GM12878 (cell line): Measurements from ENCODE around the gene LMOD3. TPM values are rescaled to one million over a fixed set of nuclear protein-coding genes. Genes with fewer than 3 reads are reported as not detected.

Experiments used
- ATAC-seq: fragments of 200-7000 bp; cut with Tn5 transposase; 3 replicates; pipeline ENCODE4 v1.9.1; 2020; ENCODE audit warnings: mild to moderate bottlenecking, moderate library complexity
- BruUV-seq: library from RNA; stranded (reverse); fragments of 400-500 nt; replicated peaks from 2 replicates; lab custom pipeline; 2021; lab: Mats Ljungman, UMichigan
- CTCF ChIA-PET: fragments of 300-600 bp; sonication (Branson Sonifier 250); formaldehyde crosslinking; extraction: SDS; loops from one replicate; lab custom pipeline; 2021; ENCODE audit warnings: inconsistent platforms; lab: Yijun Ruan, JAX
- POLR2A ChIA-PET: fragments of 350-600 bp; formaldehyde crosslinking; extraction: SDS; loops from one replicate; lab custom pipeline; 2021; ENCODE audit warnings: inconsistent platforms; lab: Charles Lee
- RAD21 ChIA-PET: fragments of 300-600 bp; sonication (Branson Sonifier 250); formaldehyde crosslinking; loops from one replicate; lab custom pipeline; 2023; ENCODE audit warnings: antibody characterized with exemption; ENCODE audit not compliant: unreplicated experiment; lab: Charles Lee
- SMC1A ChIA-PET: fragments of 300-600 bp; sonication (Branson Sonifier 250); formaldehyde crosslinking; loops from one replicate; lab custom pipeline; 2023; ENCODE audit not compliant: unreplicated experiment, uncharacterized antibody; lab: Charles Lee
- DNase-seq: peaks from one replicate; pipeline ENCODE4 v3.0.0-alpha.2; 2011; ENCODE audit warnings: low read depth, low spot score
- FAIRE-seq: peaks from 3 replicates; lab custom pipeline; 2011; peaks lifted over from hg19 to GRCh38; lab: Jason Lieb, UNC
- H2AFZ ChIP-seq: 2 replicates; pipeline ENCODE4 v1.6.0; 2011; ENCODE audit warnings: low read depth, low read length, control low read depth; ENCODE audit not compliant: control insufficient read depth
- H3K27ac ChIP-seq: 2 replicates; pipeline ENCODE4 v1.5.1; 2011; ENCODE audit warnings: control low read depth; ENCODE audit not compliant: control insufficient read depth, insufficient read depth
- H3K27me3 ChIP-seq, 2 experiments: replicated peaks in 1 of 2; 2 replicates each; pipeline versions ENCODE4 v1.6.0 to v1.6.1; 2011; ENCODE audit warnings: low read length in 1 of 2; ENCODE audit not compliant: control insufficient read depth in 2 of 2, insufficient read depth in 2 of 2
- H3K36me3 ChIP-seq, 2 experiments: 2 replicates each; pipeline ENCODE4 v1.5.1; 2011; ENCODE audit warnings: low read length in 1 of 2; ENCODE audit not compliant: control insufficient read depth in 2 of 2, insufficient read depth in 2 of 2
- H3K4me1 ChIP-seq: 2 replicates; pipeline ENCODE4 v1.6.1; 2011; ENCODE audit warnings: mild to moderate bottlenecking, low read length, moderate library complexity, mixed read lengths; ENCODE audit not compliant: control insufficient read depth, insufficient read depth
- H3K4me2 ChIP-seq: 2 replicates; pipeline ENCODE4 v1.6.0; 2011; ENCODE audit warnings: control low read depth; ENCODE audit not compliant: control insufficient read depth, insufficient read depth
- H3K4me3 ChIP-seq: fragments of 200-600 bp; sonication (generic); 2 replicates; pipeline ENCODE4 v1.5.1; 2016
- H3K79me2 ChIP-seq: 2 replicates; pipeline ENCODE4 v1.6.0; 2011; ENCODE audit warnings: low read length; ENCODE audit not compliant: control insufficient read depth, insufficient read depth
- H3K9ac ChIP-seq: 2 replicates; pipeline ENCODE4 v1.8.0; 2011; ENCODE audit warnings: low read length, control low read depth, mixed read lengths; ENCODE audit not compliant: control insufficient read depth, insufficient read depth
- H3K9me3 ChIP-seq: replicated peaks from 3 replicates; pipeline ENCODE4 v1.5.1; 2011; ENCODE audit warnings: mild to moderate bottlenecking, low read length; ENCODE audit not compliant: control insufficient read depth, insufficient read depth
- H4K20me1 ChIP-seq: 2 replicates; pipeline ENCODE4 v1.6.0; 2011; ENCODE audit not compliant: control insufficient read depth, insufficient read depth
- BHLHE40 ChIP-seq, 2 experiments: fragments of 450-650 bp in 1 of 2; IDR thresholded peaks; 2 replicates each; pipeline ENCODE4 v1.6.1; 2011 to 2017; ENCODE audit warnings: low read depth in 2 of 2, borderline replicate concordance in 1 of 2, improper control_type of control experiment in 1 of 2, low read length in 1 of 2, mild to moderate bottlenecking in 1 of 2
- E2F4 ChIP-seq: IDR thresholded peaks from 2 replicates; pipeline ENCODE4 v1.6.1; 2012; ENCODE audit warnings: low read depth, low read length, improper control_type of control experiment
- FOXK2 ChIP-seq: fragments of 450-650 bp; IDR thresholded peaks from 2 replicates; pipeline ENCODE4 v1.6.1; 2017; ENCODE audit warnings: mild to moderate bottlenecking, moderate library complexity
- HDAC6 ChIP-seq: fragments of 200-600 bp; sonication (generic); IDR thresholded peaks from one replicate; pipeline ENCODE4 v1.8.0; 2017; ENCODE audit warnings: antibody characterized with exemption; ENCODE audit not compliant: unreplicated experiment
- IKZF2 ChIP-seq, 2 experiments: fragments of 450-650 bp; IDR thresholded peaks; 2 replicates each; pipeline ENCODE4 v1.6.1; 2017; ENCODE audit warnings: mild to moderate bottlenecking in 2 of 2, moderate library complexity in 2 of 2
- JUNB ChIP-seq: IDR thresholded peaks from 2 replicates; pipeline ENCODE4 v1.6.1; 2016; ENCODE audit warnings: antibody characterized with exemption, mild to moderate bottlenecking
- RAD51 ChIP-seq: fragments of 450-650 bp; IDR thresholded peaks from 2 replicates; pipeline ENCODE4 v1.6.1; 2016; ENCODE audit warnings: moderate library complexity, mild to moderate bottlenecking, inconsistent platforms
- RB1 ChIP-seq: fragments of 450-650 bp; formaldehyde crosslinking; IDR thresholded peaks from 2 replicates; pipeline ENCODE4 v1.6.1; 2017; ENCODE audit warnings: mild to moderate bottlenecking, borderline replicate concordance
- RBBP5 ChIP-seq: fragments of 200-600 bp; sonication (generic); conservative IDR thresholded peaks from 2 replicates; pipeline ENCODE4 v1.6.1; 2016
- REST ChIP-seq: IDR thresholded peaks from 2 replicates; pipeline ENCODE4 v1.6.1; 2012; ENCODE audit warnings: mild to moderate bottlenecking, low read depth, low read length
- WRNIP1 ChIP-seq: IDR thresholded peaks from 2 replicates; pipeline ENCODE4 v1.6.1; 2011; ENCODE audit warnings: low read depth, low read length, improper control_type of control experiment, borderline replicate concordance
- ZNF384 ChIP-seq: IDR thresholded peaks from 2 replicates; pipeline ENCODE4 v1.6.1; 2012; ENCODE audit warnings: low read depth, mild to moderate bottlenecking, low read length, improper control_type of control experiment, borderline replicate concordance
- ZNF622 ChIP-seq: fragments of 450-650 bp; IDR thresholded peaks from 2 replicates; pipeline ENCODE4 v1.6.1; 2017; ENCODE audit warnings: mild to moderate bottlenecking, inconsistent platforms
- WGBS: methylation state at CpG from one replicate; pipeline ENCODE4 v1.1.6; 2016; ENCODE audit warnings: low lambda C conversion rate; ENCODE audit not compliant: insufficient replicate concordance, insufficient coverage; ENCODE audit errors: missing lambda C conversion rate; 5-methylcytosine and 5-hydroxymethylcytosine counted together
- in situ Hi-C: fragments of 300-500 bp; cut with MboI; formaldehyde crosslinking; loops from 9 replicates; pipeline ENCODE4 v1.14.3; 2018; ENCODE audit warnings: mixed read lengths
- intact Hi-C: fragments of 100-400 bp; cut with micrococcal nuclease; formaldehyde crosslinking; loops from one replicate; pipeline ENCODE4 v1.14.2; 2022; ENCODE audit not compliant: unreplicated experiment
- polyA plus RNA-seq, 11 experiments: library from polyadenylated mRNA; depleted of rRNA in 4 of 11; unstranded in 6 of 11; stranded (reverse) in 5 of 11; fragments of >200 nt; fragmentation: Nextera tagmentation in 4 of 11; fragmentation: Illumina TruSeq in 1 of 11; extraction: Ambion mirVana in 4 of 11; extraction: Trizol in 1 of 11; gene quantifications; 1 replicate in 1 of 11; 2 replicates in 10 of 11; pipeline versions ENCODE4 v1.2.1 to v1.2.3, GENCODE V29; 2011 to 2016; ENCODE audit warnings: inconsistent platforms in 2 of 11, missing spikeins in 2 of 11, low read depth in 1 of 11
- total RNA-seq, 4 experiments: library from RNA; depleted of rRNA in 3 of 4; stranded (reverse); fragments of >200 nt in 3 of 4; fragmentation: Illumina TruSeq in 1 of 4; extraction: Trizol in 1 of 4; gene quantifications; 2 replicates each; pipeline versions ENCODE4 v1.2.1 to v1.2.3, GENCODE V29; 2013 to 2021
- TF ChIP-seq, protein P1 (sequence below): IDR thresholded peaks from 2 replicates; pipeline ENCODE4 v1.6.1; 2011; ENCODE audit warnings: borderline replicate concordance, low read depth, mild to moderate bottlenecking, moderate library complexity, low read length; ENCODE audit not compliant: insufficient read depth, poor library complexity, severe bottlenecking
- TF ChIP-seq, protein P2 (sequence below): fragments of 450-650 bp; IDR thresholded peaks from 2 replicates; pipeline ENCODE4 v1.6.1; 2017; ENCODE audit warnings: antibody characterized with exemption, mild to moderate bottlenecking, moderate library complexity

LMOD3 gene
- total and polyA plus RNA-seq, 10 of the 15 experiments (the other 5 are each of a cell fraction or from before 2014, with no cell fraction given), result 0.04 to 0.20 (median 0.09) TPM; not detected in 1

DNA sequence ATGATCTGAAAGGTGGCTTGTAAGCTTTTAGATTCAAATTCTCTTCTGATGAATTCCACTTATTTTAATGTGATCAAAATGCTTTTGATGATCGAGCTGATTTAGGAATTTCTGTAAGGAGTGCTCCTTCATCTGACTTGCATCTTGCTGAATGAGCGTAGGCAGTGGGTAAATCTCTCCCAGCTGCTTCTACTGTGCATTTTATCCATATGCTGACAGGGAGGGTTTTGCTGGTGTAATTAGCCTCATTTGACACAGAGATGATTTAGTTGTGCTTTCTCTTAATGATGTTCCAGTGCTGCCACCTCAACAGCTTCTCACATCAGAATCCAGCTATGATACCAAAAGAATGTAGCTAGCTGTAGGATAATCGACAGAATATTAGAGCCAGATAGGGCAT lies 3.8 kb upstream of the LMOD3 start:
- Histone ChIP-seq H2AFZ (no peak overlapping the region), H3K36me3 (no peaks in the 10 kb centered on the region), H3K4me2 (no peak overlapping the region), H3K4me3 (no peak overlapping the region), H3K27me3 (peaks cover 0 to 1% of the 10 kb centered on the region in 2 experiments; a peak in 1 of 4 replicates), H3K9ac (no peak overlapping the region), H3K4me1 (no peaks in the 10 kb centered on the region), H3K27ac (no peak overlapping the region), H3K79me2 (no peaks in the 10 kb centered on the region), H3K9me3 (no peaks in the 10 kb centered on the region), H4K20me1 (no peaks in the 10 kb centered on the region)
- intact Hi-C loops, result loop anchor here (10.0 kb wide), 1 partner anchor 819 kb away; no protein-coding TSS in a partner anchor
- ChIA-PET POLR2A (interaction anchor here (0.5 to 1.2 kb wide), 2 partner anchors 12 to 29 kb away, joined by 3 read pairs; no protein-coding TSS in a partner anchor), RAD21 (interaction anchor here (1.0 to 1.7 kb wide), 4 partner anchors 32 to 284 kb away, joined by 3 to 5 read pairs (median 4); no protein-coding TSS in a partner anchor), CTCF (interaction anchor here (1.0 to 2.5 kb wide), 6 partner anchors 36 to 315 kb away, joined by 3 to 16 read pairs (median 4); no protein-coding TSS in a partner anchor), SMC1A (interaction anchor here (0.9 to 3.2 kb wide), 4 partner anchors 9 to 180 kb away, joined by 3 to 14 read pairs (median 4); no protein-coding TSS in a partner anchor)
- ATAC-seq (no peak), DNase-seq (no peak), FAIRE-seq (no peak)
- no TSS peak for BruUV-seq
- 28% methylated on average over 3 of the region's 3 CpGs for WGBS
- in situ Hi-C loops, result loop anchor here (10.0 kb wide), 1 partner anchor 549 kb away; no protein-coding TSS in a partner anchor
- TF ChIP-seq ZNF622 (no peak), ZNF384 (no peak), IKZF2 (IDR thresholded peaks at IDR 0.05) (no peak), JUNB (no peak), E2F4 (no peak), REST (no peak), WRNIP1 (no peak), RBBP5 (no peak), HDAC6 (no peak), RB1 (no peak), FOXK2 (no peak), BHLHE40 (IDR thresholded peaks at IDR 0.05; ENCODE audit: borderline replicate concordance in 1 of 2, low read depth in 2 of 2, low read length in 1 of 2) (no peak), RAD51 (no peak)
- TF ChIP-seq, protein P1, sequence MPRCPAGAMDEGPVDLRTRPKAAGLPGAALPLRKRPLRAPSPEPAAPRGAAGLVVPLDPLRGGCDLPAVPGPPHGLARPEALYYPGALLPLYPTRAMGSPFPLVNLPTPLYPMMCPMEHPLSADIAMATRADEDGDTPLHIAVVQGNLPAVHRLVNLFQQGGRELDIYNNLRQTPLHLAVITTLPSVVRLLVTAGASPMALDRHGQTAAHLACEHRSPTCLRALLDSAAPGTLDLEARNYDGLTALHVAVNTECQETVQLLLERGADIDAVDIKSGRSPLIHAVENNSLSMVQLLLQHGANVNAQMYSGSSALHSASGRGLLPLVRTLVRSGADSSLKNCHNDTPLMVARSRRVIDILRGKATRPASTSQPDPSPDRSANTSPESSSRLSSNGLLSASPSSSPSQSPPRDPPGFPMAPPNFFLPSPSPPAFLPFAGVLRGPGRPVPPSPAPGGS, result no peak
- TF ChIP-seq, protein P2, sequence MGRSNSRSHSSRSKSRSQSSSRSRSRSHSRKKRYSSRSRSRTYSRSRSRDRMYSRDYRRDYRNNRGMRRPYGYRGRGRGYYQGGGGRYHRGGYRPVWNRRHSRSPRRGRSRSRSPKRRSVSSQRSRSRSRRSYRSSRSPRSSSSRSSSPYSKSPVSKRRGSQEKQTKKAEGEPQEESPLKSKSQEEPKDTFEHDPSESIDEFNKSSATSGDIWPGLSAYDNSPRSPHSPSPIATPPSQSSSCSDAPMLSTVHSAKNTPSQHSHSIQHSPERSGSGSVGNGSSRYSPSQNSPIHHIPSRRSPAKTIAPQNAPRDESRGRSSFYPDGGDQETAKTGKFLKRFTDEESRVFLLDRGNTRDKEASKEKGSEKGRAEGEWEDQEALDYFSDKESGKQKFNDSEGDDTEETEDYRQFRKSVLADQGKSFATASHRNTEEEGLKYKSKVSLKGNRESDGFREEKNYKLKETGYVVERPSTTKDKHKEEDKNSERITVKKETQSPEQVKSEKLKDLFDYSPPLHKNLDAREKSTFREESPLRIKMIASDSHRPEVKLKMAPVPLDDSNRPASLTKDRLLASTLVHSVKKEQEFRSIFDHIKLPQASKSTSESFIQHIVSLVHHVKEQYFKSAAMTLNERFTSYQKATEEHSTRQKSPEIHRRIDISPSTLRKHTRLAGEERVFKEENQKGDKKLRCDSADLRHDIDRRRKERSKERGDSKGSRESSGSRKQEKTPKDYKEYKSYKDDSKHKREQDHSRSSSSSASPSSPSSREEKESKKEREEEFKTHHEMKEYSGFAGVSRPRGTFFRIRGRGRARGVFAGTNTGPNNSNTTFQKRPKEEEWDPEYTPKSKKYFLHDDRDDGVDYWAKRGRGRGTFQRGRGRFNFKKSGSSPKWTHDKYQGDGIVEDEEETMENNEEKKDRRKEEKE, result no peak
